Aorta (tissue), 5 donors: Measurements from ENCODE around the gene DONSON. TPM values are rescaled to one million over a fixed set of nuclear protein-coding genes. Genes with fewer than 3 reads are reported as not detected.
"Not testable (repeated sequence)": the region's sequence is repeated elsewhere in the genome, so short reads cannot be mapped to it uniquely, and the experiment has no call there.

ENCODE experiments used
- ATAC-seq: fragments of 200-7000 bp; cut with Tn5 transposase; one replicate; pipeline ENCODE4 v1.9.1; 2022; ENCODE audit warnings: moderate library complexity; ENCODE audit not compliant: low FRiP score
- DNase-seq, 2 donors: peaks; one replicate each; pipeline ENCODE4 v3.0.0-alpha.2; 2020
- H3K27ac ChIP-seq, 2 donors: one replicate each; pipeline ENCODE4 v1.5.1; 2013; ENCODE audit warnings: low read length in 2 of 2, mild to moderate bottlenecking in 2 of 2, moderate library complexity in 2 of 2, control low read depth in 1 of 2, inconsistent platforms in 1 of 2, low read depth in 1 of 2
- H3K27me3 ChIP-seq, 2 donors: one replicate each; pipeline ENCODE4 v1.6.1; 2013; ENCODE audit warnings: control low read depth in 1 of 2, low read length in 1 of 2, mild to moderate bottlenecking in 1 of 2, moderate library complexity in 1 of 2; ENCODE audit not compliant: insufficient read depth in 2 of 2, control insufficient read depth in 1 of 2
- H3K36me3 ChIP-seq, 2 donors: one replicate each; pipeline ENCODE4 v1.6.1; 2013; ENCODE audit warnings: control low read depth in 1 of 2, low read length in 1 of 2, mild to moderate bottlenecking in 1 of 2; ENCODE audit not compliant: insufficient read depth in 2 of 2, control insufficient read depth in 1 of 2
- H3K4me1 ChIP-seq, 2 donors: one replicate each; pipeline ENCODE4 v1.6.1; 2013; ENCODE audit warnings: low read length in 2 of 2, control low read depth in 1 of 2, mild to moderate bottlenecking in 1 of 2, moderate library complexity in 1 of 2; ENCODE audit not compliant: insufficient read depth in 2 of 2, control insufficient read depth in 1 of 2
- H3K4me3 ChIP-seq, 2 donors: one replicate each; pipeline ENCODE4 v1.5.1; 2013; ENCODE audit warnings: low read length in 2 of 2, control low read depth in 1 of 2, mild to moderate bottlenecking in 1 of 2
- H3K9me3 ChIP-seq: one replicate; pipeline ENCODE4 v1.6.1; 2013; ENCODE audit warnings: mild to moderate bottlenecking, low read length; ENCODE audit not compliant: control insufficient read depth
- WGBS, 2 donors: extraction: QIAGEN DNeasy Blood & Tissue Kit; methylation state at CpG; one replicate each; pipeline ENCODE4 v1.1.7; 2013; 5-methylcytosine and 5-hydroxymethylcytosine counted together
- intact Hi-C, 2 donors: fragments of 100-400 bp; cut with DNase I; formaldehyde crosslinking; loops; one replicate each; pipeline versions ENCODE4 v1.14.2 to v1.15.0; 2022
- polyA plus RNA-seq, 2 donors: library from polyadenylated mRNA; stranded (reverse); fragments of 200-250 nt; gene quantifications; one replicate each; pipeline ENCODE4 v1.2.3, GENCODE V29; 2013
- total RNA-seq, 2 donors: library from RNA; stranded (reverse); fragmentation: NEBNext Ultra II Directional; extraction: Animal tissue kit (Norgen Biotek cat#: 25700); gene quantifications; one replicate each; pipeline ENCODE4 v1.2.1, GENCODE V29; 2021
- donor health status: healthy with polysubstance abuse.
- donor health status: Bipolar disorder and iron deficiency.
- donor health status: DM: no; HTN: no; CAD: no.
- donor health status: DM: no; HTN: no; CAD: no.
- donor health status: DM: yes; HTN: yes; CAD: no.

Gene DONSON
- total and polyA plus RNA-seq, 4 donors, result 2.5 to 12.4 (median 9.7) TPM

DNA sequence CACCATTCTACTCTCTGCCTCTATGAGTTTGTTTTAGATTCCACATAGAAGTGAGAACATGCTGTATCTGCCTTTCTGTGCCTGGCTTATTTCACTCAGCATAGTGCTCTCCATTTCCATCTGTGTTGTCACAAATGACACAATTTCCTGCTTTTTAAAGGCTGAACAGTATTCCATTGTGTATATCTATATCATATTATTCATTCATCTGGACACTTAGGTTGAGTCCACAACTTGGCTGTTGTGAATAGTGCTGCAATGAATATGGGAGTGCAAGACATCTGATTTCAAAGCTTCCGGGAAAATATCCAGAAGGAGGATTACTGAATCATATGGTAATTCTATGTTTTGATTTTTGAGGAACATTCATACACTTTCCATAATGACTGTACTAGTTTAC, 20.1 kb upstream of the DONSON start:
- H3K9me3 ChIP-seq, result no peaks in the 10 kb centered on the region
- no peaks in the 10 kb centered on the region for H3K4me1 ChIP-seq
- peaks cover 0 to 3% of the 10 kb centered on the region in 2 donors for H3K36me3 ChIP-seq
- no peaks in the 10 kb centered on the region for H3K27me3 ChIP-seq
- ATAC-seq (no peak), DNase-seq (no peak)
- intact Hi-C loops, result no loop called here
- 53 to 65% methylated on average over 1 of the region's 1 CpG for WGBS, 2 donors
- no peak overlapping the region for H3K27ac ChIP-seq
- H3K4me3 ChIP-seq, result no peak overlapping the region

DNA sequence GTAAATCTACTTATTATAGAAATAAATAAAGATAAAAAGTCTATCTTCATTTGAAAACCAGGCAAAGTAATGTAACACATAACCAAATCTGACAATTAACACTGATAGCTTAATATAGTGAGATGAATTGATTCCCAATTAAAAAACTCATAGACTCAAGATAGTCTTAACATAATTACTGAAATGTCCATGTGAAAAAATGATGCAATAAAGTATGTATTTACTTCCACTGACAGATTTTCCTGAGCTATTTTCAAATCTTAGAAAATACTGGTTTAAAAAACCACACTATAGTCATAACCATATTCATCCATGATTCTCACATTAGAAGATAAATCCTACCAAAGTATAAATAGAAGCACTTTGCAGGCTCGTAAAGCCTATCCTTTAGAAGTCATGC, 9.6 kb upstream of the DONSON start:
- DNase-seq (no peak), ATAC-seq (no peak)
- Histone ChIP-seq H3K4me3 (no peak overlapping the region), H3K36me3 (peaks cover 0 to 2% of the 10 kb centered on the region in 2 donors), H3K4me1 (no peaks in the 10 kb centered on the region), H3K9me3 (no peaks in the 10 kb centered on the region), H3K27ac (no peak overlapping the region), H3K27me3 (no peaks in the 10 kb centered on the region)
- intact Hi-C loops, result no loop called here
- WGBS, 2 donors, result 68% methylated on average over 1 of the region's 1 CpG

DNA sequence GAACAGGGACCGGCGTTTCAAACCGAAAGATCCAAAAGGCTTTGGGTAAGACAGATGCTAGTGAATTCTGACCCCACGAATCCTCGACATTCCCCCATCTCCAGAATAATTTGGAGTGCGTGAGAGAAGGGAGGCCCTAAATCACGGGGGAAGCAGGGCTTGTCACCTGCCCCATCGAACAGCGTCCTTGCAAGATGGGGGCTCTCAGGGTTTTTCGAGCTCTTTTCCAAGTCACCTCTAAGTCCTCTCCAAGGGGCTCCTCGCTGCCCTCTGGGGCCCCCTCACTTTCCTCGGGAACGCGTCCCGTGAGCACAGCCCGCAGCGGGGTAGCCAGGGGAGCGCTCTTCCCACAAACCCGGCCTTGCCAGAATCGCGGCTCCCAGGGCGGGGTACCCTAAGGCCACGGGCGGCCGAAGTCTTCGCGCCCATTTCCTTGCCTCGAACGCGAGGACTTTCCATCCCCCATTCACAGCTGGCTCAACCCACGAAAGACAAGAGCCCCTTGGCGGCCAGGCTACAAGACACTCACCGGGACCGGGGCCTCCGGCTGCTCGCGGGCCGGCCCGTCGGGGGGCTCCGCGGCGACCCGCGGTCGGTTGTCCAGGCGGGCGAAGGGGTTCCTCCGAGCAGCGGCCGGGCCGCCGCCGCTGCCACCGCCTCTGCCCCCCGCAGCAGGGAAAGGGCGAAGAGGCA, 546 bp downstream of the DONSON start:
- Histone ChIP-seq H3K4me1 (no peaks in the 10 kb centered on the region), H3K27ac (peak overlapping the region in 1 of 2 donors; percentile 82), H3K36me3 (no peaks in the 10 kb centered on the region), H3K27me3 (no peaks in the 10 kb centered on the region), H3K9me3 (no peaks in the 10 kb centered on the region), H3K4me3 (peak overlapping the region; percentile 76 to 89)
- ATAC-seq (peak; percentile 52), DNase-seq (peak; percentile 63 to 83)
- 1% methylated on average over 54 to 57 of the region's 57 CpGs for WGBS, 2 donors
- intact Hi-C loops, result loop anchor here in 1 of 2 donors (2.0 kb wide), 2 partner anchors 45 to 55 kb away; partner anchors contain the start of genes GART, ITSN1 and SON

DNA sequence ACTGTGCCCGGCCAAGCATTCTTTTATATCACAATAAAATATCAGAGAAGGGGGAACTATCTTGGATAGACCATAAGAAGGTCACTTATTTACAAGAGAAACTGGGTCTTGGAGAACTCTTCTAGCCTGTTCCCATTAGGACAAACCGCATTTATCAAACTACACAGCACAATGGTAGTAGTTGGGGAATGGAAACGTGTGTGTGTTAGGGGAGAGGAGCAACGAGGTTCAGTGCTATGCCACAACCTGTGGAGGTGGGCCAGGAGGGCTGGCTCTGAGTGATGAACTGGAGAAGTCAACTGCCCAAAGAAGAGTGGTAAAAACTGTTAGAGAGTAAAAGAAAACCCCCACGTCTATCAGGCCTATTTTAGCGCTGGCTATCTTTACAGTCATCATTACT, 1.6 kb downstream of the DONSON start:
- Histone ChIP-seq H3K9me3 (no peaks in the 10 kb centered on the region), H3K27me3 (no peaks in the 10 kb centered on the region), H3K4me3 (no peak overlapping the region), H3K27ac (no peak overlapping the region), H3K4me1 (no peaks in the 10 kb centered on the region), H3K36me3 (peaks cover 0 to 2% of the 10 kb centered on the region in 2 donors)
- intact Hi-C loops, result no loop called here
- ATAC-seq, result no peak
- DNase-seq, result no peak
- 74 to 79% methylated on average over 6 of the region's 6 CpGs for WGBS, 2 donors

DNA sequence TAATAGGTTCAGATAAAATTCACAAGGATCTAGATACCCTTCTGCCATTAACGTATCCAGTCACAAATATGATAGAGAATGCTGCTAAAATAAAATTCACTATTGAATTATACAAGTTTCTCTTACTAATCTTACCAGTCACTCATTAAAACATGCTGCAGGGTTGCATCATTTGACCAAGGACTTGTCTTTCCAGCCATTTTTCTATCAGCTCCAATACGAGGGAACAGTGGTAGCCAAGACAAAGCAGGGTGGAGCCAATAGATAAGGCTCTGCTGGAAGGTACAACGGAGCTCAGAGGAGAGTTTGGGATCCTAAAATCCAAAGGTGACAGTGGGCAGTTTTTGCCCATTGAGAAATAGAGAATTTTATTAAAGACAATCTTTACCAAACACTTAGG, 4.0 kb downstream of the DONSON start:
- intact Hi-C loops, result no loop called here
- no peak for DNase-seq
- Histone ChIP-seq H3K4me1 (no peaks in the 10 kb centered on the region), H3K27ac (no peak overlapping the region), H3K27me3 (no peaks in the 10 kb centered on the region), H3K9me3 (no peaks in the 10 kb centered on the region), H3K4me3 (no peak overlapping the region), H3K36me3 (peaks cover 0 to 2% of the 10 kb centered on the region in 2 donors)
- 65 to 66% methylated on average over 3 of the region's 3 CpGs for WGBS, 2 donors
- no peak for ATAC-seq

DNA sequence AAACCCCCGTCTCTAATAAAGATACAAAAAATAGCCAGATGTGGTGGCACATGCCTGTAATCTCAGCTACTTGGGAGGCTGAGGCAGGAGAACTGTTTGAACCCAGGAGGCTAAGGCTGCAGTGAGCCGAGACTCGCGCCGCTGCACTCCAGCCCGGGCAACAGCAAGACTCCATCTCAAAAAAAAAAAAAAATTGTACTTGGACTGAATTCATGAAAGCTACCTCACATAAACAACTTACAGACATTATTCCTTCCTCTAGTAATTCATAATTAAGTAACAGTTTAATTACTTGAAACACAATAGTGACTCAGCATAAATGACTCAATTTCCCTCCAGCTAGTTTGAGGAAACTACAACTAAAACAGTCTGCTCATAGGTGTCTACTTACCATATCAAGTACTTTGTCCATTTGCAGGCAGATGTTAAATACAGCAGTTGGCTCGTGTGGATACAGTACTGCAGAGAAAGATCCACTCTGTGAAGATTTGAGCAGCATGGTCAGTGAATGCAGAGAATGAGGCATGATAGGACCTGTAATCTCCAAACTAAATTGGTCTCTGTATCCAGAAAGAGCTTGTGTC, 9.4 kb downstream of the DONSON start:
- H3K27ac ChIP-seq, result no peak overlapping the region

DNA sequence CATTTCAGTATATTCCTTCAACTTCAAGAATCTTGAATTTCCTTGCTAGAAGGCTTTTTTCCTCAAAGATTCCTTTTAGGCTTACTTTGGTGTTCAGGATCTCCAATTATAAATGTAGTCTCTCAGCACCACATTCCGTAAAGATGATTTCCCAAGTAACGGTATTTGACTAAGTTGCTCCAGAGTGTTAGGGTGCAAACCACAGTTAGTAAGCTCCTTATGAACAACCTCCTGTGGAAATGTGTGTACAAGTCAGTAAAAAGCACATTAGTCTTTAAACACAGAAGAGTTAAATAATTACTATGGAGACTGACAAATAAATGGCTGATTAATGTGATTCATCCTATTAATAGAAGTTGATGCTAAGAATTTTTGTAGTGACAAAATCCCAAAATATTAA, 10.3 kb downstream of the DONSON start:
- no peaks in the 10 kb centered on the region for H3K4me1 ChIP-seq
- no peaks in the 10 kb centered on the region for H3K9me3 ChIP-seq
- H3K36me3 ChIP-seq, result peaks cover 3 to 7% of the 10 kb centered on the region in 2 donors
- DNase-seq, result no peak
- ATAC-seq, result no peak
- WGBS, 2 donors, result 44 to 53% methylated on average over 2 of the region's 2 CpGs
- no peak overlapping the region for H3K4me3 ChIP-seq
- H3K27ac ChIP-seq, result no peak overlapping the region
- H3K27me3 ChIP-seq, result no peaks in the 10 kb centered on the region
- intact Hi-C loops, result no loop called here

More for the DNA sequence above, 9.4 kb downstream of the DONSON start:
- Histone ChIP-seq H3K9me3 (no peaks in the 10 kb centered on the region), H3K27me3 (no peaks in the 10 kb centered on the region), H3K4me3 (no peak overlapping the region), H3K4me1 (no peaks in the 10 kb centered on the region), H3K36me3 (peaks cover 3 to 7% of the 10 kb centered on the region in 2 donors)
- DNase-seq (no peak), ATAC-seq (no peak)
- whole genome bisulfite sequencing, 2 donors, result 80 to 84% methylated on average over 7 of the region's 7 CpGs
- intact Hi-C loops, result no loop called here

DNA sequence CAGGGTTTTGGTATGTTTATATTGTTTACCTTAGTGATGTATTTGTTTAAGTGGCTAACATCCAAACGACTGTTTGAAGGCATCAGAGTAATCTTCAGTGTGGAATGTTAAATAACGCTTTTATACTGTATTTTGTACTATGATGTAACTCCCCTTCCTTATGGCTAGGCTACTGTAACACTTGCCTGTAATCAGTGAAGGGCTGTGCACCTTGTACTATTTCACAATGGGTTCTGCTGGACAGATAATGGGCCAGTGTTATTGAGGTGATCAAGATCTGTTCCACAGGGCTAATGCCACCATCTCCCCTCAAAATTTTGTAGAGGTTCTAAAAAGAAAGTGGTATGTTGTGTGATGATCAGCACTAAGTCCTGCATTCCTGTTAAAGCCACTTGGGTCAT, 11.7 kb downstream of the DONSON start:
- H3K27me3 ChIP-seq, H3K4me3 ChIP-seq, ATAC-seq, H3K36me3 ChIP-seq, intact Hi-C loops, DNase-seq, H3K27ac ChIP-seq, H3K9me3 ChIP-seq, H3K4me1 ChIP-seq: not testable (repeated sequence)
- 47 to 62% methylated on average over 2 of the region's 2 CpGs for WGBS, 2 donors

DNA sequence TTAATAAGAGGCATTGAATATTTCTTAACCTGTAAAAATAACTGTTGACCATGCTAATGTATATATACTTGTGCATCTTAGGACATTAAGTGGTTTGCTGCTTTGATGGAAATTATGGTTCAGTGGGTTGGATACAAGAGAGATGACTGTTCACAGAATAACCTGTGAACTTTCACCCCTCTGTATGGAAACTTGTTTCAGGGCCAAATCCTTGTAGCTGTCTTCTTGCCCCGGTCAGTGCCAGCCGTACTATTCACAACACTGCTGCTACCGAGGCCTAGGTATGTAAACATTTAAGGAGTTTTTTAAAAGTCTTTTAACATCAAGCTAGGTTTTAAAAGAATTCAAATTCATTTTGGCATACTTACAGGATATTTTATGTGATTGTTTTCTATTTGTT, 16.1 kb downstream of the DONSON start:
- Histone ChIP-seq H3K4me3 (no peak overlapping the region), H3K27me3 (no peaks in the 10 kb centered on the region), H3K27ac (no peak overlapping the region), H3K4me1 (no peaks in the 10 kb centered on the region), H3K9me3 (no peaks in the 10 kb centered on the region), H3K36me3 (peaks cover 3 to 6% of the 10 kb centered on the region in 2 donors)
- 17 to 20% methylated on average over 3 of the region's 3 CpGs for WGBS, 2 donors
- no peak for ATAC-seq
- intact Hi-C loops, result no loop called here
- no peak for DNase-seq
